DMS153 treated with DMSO at 0.1 percent for 48 hours (cell line): ENCODE data around the gene RSRC2.

Experiments used
- DNase-seq: peaks from one replicate; lab custom pipeline; 2025; ENCODE audit not compliant: unreplicated experiment; lab: John Stamatoyannopoulos, UW

RSRC2 gene

GRCh38 chr12:122454250-122454721, 72.5 kb downstream of the RSRC2 start:
- no peak for DNase-seq
